ENCODE results near the gene PGAP2. TPM values are rescaled to one million over a fixed set of nuclear protein-coding genes. Genes with fewer than 3 reads are reported as not detected.

Gene PGAP2
- total and polyA plus RNA-seq, 2 of the 13 experiments (the other 11 are each of a cell fraction or from before 2014, with no cell fraction given): 21.5 to 47.8 TPM

DNA sequence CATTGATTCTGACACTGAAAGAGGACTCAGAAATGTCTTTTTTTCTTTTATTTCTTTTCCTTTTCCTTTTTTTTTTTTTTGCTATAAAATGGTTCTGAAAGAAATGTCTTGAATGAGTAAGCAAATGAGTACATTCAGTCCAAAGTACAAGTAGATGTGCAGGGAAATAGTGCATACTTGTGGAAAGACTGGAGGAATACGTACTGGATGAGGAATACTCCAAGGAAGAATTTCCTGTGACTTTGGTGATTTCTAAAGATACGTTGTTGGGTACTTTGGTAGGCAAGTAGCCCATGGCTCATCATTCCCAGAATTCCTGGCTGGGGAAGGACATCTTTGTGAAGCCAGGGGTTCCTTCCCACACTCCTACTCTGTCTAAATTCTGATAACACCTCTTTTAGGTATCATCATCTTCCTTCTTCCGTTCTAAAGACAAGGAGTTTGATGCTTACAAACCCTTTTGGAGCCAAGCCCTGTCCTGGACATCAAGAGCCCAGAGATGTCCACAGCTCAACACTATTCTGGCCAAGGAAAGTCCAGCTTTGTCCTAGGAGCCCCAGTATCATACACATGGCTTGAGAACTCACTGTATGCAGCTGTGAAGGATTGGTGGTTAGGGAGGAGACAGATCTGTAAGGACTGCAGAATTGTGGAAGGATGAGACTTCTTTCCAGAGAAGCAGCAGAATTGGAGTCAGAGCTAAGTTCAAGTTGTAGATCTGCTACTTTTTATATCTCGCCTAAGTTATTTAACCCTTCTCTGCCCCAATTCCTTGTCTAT, 6.2 kb upstream of the PGAP2 start (continued):
- TF ChIP-seq, protein P1, sequence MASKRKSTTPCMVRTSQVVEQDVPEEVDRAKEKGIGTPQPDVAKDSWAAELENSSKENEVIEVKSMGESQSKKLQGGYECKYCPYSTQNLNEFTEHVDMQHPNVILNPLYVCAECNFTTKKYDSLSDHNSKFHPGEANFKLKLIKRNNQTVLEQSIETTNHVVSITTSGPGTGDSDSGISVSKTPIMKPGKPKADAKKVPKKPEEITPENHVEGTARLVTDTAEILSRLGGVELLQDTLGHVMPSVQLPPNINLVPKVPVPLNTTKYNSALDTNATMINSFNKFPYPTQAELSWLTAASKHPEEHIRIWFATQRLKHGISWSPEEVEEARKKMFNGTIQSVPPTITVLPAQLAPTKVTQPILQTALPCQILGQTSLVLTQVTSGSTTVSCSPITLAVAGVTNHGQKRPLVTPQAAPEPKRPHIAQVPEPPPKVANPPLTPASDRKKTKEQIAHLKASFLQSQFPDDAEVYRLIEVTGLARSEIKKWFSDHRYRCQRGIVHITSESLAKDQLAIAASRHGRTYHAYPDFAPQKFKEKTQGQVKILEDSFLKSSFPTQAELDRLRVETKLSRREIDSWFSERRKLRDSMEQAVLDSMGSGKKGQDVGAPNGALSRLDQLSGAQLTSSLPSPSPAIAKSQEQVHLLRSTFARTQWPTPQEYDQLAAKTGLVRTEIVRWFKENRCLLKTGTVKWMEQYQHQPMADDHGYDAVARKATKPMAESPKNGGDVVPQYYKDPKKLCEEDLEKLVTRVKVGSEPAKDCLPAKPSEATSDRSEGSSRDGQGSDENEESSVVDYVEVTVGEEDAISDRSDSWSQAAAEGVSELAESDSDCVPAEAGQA (IDR thresholded peaks at IDR 0.05; ENCODE audit: low read depth): no peak
- TF ChIP-seq, protein P1 (CRISPR knock-in tag; IDR thresholded peaks at IDR 0.05; ENCODE audit: borderline replicate concordance): no peak
- TF ChIP-seq, protein P2, sequence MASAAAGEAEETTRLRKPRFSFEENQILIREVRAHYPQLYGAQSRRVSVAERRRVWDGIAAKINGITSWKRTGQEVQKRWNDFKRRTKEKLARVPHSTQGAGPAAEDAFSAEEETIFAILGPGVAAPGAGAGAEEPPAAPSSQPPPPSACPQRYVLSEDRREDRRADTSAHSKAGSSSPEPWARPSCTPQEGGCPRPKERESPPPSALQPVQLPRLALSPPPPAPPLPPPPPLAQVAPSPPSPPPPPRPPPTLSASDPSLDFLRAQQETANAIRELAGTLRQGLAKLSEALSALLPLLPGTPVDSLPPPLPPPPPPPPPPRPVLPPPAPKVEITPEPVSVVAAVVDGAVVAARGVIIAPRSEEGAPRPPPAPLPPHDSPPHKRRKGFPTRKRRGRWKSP (CRISPR knock-in tag; IDR thresholded peaks at IDR 0.05): no peak
- no peak for TF ChIP-seq ZNF691 (CRISPR knock-in tag; IDR thresholded peaks at IDR 0.05; ENCODE audit: borderline replicate concordance, low read depth)
- no peak for TF ChIP-seq ATF1 (CRISPR knock-in tag; IDR thresholded peaks at IDR 0.05)
- no peak for TF ChIP-seq MZF1 (CRISPR knock-in tag; IDR thresholded peaks at IDR 0.05; ENCODE audit: borderline replicate concordance)
- TF ChIP-seq U2AF2 (IDR thresholded peaks at IDR 0.05; ENCODE audit: low read depth, low read length): no peak
- no peak for TF ChIP-seq FOXK1 (CRISPR knock-in tag; IDR thresholded peaks at IDR 0.05; ENCODE audit: borderline replicate concordance, low read depth)
- TF ChIP-seq NKX3-1 (CRISPR knock-in tag; IDR thresholded peaks at IDR 0.05): no peak
- TF ChIP-seq KDM5B (CRISPR knock-in tag; IDR thresholded peaks at IDR 0.05; ENCODE audit: borderline replicate concordance): no peak
- TF ChIP-seq EEA1 (CRISPR knock-in tag; IDR thresholded peaks at IDR 0.05; ENCODE audit: borderline replicate concordance): no peak

All from HepG2 (cell line).